Activated naive CD4-positive, alpha-beta T cell treated with anti-CD3 and anti-CD28 coated beads, Interleukin-2, amount 50 U/mL, for 24 hours (primary cell): Measurements from ENCODE around the gene FAH.

Experiments used
- H3K27ac Mint-ChIP-seq: one replicate; pipeline ENCODE4 v1.8.0; 2021; ENCODE audit warnings: mild to moderate bottlenecking, mixed read lengths
- H3K27me3 Mint-ChIP-seq: one replicate; pipeline ENCODE4 v1.8.0; 2021; ENCODE audit warnings: mixed read lengths
- H3K36me3 Mint-ChIP-seq: one replicate; pipeline ENCODE4 v1.8.0; 2021; ENCODE audit warnings: mixed read lengths
- H3K4me1 Mint-ChIP-seq: one replicate; pipeline ENCODE4 v1.8.0; 2021; ENCODE audit warnings: mixed read lengths
- H3K4me3 Mint-ChIP-seq: one replicate; pipeline ENCODE4 v1.8.0; 2021; ENCODE audit warnings: mild to moderate bottlenecking, mixed read lengths
- H3K9me3 Mint-ChIP-seq: one replicate; pipeline ENCODE4 v1.8.0; 2021; ENCODE audit warnings: mixed read lengths

Gene FAH

GRCh38 chr15:80216911-80217310 is 64.1 kb downstream of the FAH start:
- H3K27ac Mint-ChIP-seq, result no peak overlapping the region
- peaks cover 6% of the 10 kb centered on the region for H3K27me3 Mint-ChIP-seq
- no peak overlapping the region for H3K4me3 Mint-ChIP-seq
- no peaks in the 10 kb centered on the region for H3K4me1 Mint-ChIP-seq
- H3K9me3 Mint-ChIP-seq, result no peaks in the 10 kb centered on the region
- no peaks in the 10 kb centered on the region for H3K36me3 Mint-ChIP-seq

GRCh38 chr15:80217327-80217900 is 64.6 kb downstream of the FAH start:
- Mint-ChIP-seq H3K27ac (no peak overlapping the region), H3K9me3 (no peaks in the 10 kb centered on the region), H3K27me3 (peaks cover 6% of the 10 kb centered on the region), H3K36me3 (no peaks in the 10 kb centered on the region), H3K4me3 (no peak overlapping the region), H3K4me1 (no peaks in the 10 kb centered on the region)

GRCh38 chr15:80219955-80220354 is 67.2 kb downstream of the FAH start:
- Mint-ChIP-seq H3K4me1 (no peaks in the 10 kb centered on the region), H3K27ac (no peak overlapping the region), H3K27me3 (peaks cover 6% of the 10 kb centered on the region)

DNA sequence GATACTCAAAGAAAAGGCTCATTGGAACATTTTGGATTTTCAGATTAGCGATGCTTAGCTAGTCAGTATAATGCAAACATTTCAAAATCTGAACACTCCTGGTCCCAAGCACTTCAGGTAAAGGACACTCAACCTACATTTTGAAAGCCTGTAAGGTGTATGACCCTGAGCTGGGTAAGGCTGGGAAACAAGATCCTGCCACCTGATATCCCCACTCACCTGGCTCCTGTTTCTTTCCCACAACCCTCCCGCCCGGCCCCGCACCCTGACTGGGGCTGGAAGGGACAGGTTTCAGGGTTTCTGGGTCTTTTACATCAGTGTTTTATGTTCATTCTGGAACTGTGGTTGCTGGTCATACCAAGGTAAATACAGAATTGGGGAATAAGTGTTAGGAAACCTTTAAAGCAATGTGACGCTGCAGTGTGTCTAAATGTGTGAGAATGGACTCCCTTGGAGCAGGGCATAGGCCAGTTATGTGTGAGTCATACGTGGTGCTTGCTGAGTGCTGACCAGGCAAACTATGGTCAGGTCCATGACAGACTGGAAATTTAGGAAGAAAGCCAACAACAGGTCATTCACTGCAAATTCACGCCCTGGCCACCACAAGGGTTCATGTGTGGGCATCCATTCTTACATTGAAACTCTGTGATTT is 76.3 kb downstream of the FAH start:
- no peak overlapping the region for H3K4me3 Mint-ChIP-seq
- H3K27me3 Mint-ChIP-seq, result peaks cover 33% of the 10 kb centered on the region
- no peak overlapping the region for H3K27ac Mint-ChIP-seq
- no peaks in the 10 kb centered on the region for H3K9me3 Mint-ChIP-seq
- H3K4me1 Mint-ChIP-seq, result no peaks in the 10 kb centered on the region
- H3K36me3 Mint-ChIP-seq, result peaks cover 1% of the 10 kb centered on the region

More at GRCh38 chr15:80219955-80220354, 67.2 kb downstream of the FAH start:
- Mint-ChIP-seq H3K9me3 (no peaks in the 10 kb centered on the region), H3K4me3 (no peak overlapping the region), H3K36me3 (no peaks in the 10 kb centered on the region)

DNA sequence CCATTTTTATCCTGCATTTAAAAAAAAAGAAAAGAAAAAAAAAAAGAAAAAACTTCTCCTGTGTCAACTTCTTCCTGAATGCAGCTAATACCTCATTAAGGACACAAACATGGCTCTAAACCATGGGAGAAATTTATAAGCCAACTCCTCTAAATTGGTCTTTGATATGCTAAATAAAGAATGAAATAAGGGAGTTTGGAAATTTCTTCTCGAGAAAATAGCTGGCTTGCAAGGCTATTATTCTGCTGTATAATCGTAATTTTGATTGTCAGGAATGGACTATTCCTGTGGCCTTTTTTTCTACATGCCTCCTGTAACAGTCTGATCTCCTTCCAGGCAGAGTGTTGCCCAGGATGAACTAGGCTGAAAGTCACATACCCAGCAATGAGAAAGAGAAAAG is 78.6 kb downstream of the FAH start:
- H3K36me3 Mint-ChIP-seq, result no peaks in the 10 kb centered on the region
- H3K27ac Mint-ChIP-seq, result no peak overlapping the region
- no peaks in the 10 kb centered on the region for H3K4me1 Mint-ChIP-seq
- H3K27me3 Mint-ChIP-seq, result peaks cover 25% of the 10 kb centered on the region
- no peaks in the 10 kb centered on the region for H3K9me3 Mint-ChIP-seq
- no peak overlapping the region for H3K4me3 Mint-ChIP-seq

- no peak overlapping the region for H3K27ac Mint-ChIP-seq
- no peaks in the 10 kb centered on the region for H3K36me3 Mint-ChIP-seq
- peaks cover 15% of the 10 kb centered on the region for H3K27me3 Mint-ChIP-seq
- no peak overlapping the region for H3K4me3 Mint-ChIP-seq
- no peaks in the 10 kb centered on the region for H3K9me3 Mint-ChIP-seq
- no peaks in the 10 kb centered on the region for H3K4me1 Mint-ChIP-seq
Measured at GRCh38 chr15:80233581-80233980, 80.8 kb downstream of the FAH start.

GRCh38 chr15:80234883-80235282 is 82.1 kb downstream of the FAH start:
- no peaks in the 10 kb centered on the region for H3K9me3 Mint-ChIP-seq
- no peaks in the 10 kb centered on the region for H3K4me1 Mint-ChIP-seq
- H3K27me3 Mint-ChIP-seq, result peaks cover 17% of the 10 kb centered on the region
- no peaks in the 10 kb centered on the region for H3K36me3 Mint-ChIP-seq
- no peak overlapping the region for H3K27ac Mint-ChIP-seq
- H3K4me3 Mint-ChIP-seq, result no peak overlapping the region
